Stimulated activated CD4-positive, alpha-beta T cell treated with anti-CD3 and anti-CD28 coated beads, Interleukin-12 subunit alpha, Interleukin-12 subunit beta, amount 100 ng/mL, for 4 hours (primary cell): ENCODE measurements around the gene LSM2.

Source experiments
- DNase-seq: peaks from one replicate; pipeline ENCODE4 v3.0.0-alpha.2; 2020

The LSM2 gene

GRCh38 chr6:31776485-31776988, 30.2 kb downstream of the LSM2 start:
- no peak for DNase-seq

- DNase-seq: no peak
These were observed 30.9 kb downstream of the LSM2 start for GRCh38 chr6:31775633-31776484.

- no peak for DNase-seq
These were observed 31.6 kb downstream of the LSM2 start for GRCh38 chr6:31775184-31775583.

GRCh38 chr6:31771992-31772358, 34.8 kb downstream of the LSM2 start:
- no peak for DNase-seq

GRCh38 chr6:31770860-31771259, 35.9 kb downstream of the LSM2 start:
- no peak for DNase-seq

GRCh38 chr6:31769684-31770371, 36.9 kb downstream of the LSM2 start:
- DNase-seq: peak; percentile 70

- no peak for DNase-seq
These were observed 38.2 kb downstream of the LSM2 start for GRCh38 chr6:31768363-31769257.

- no peak for DNase-seq
These were observed 39.6 kb downstream of the LSM2 start for GRCh38 chr6:31767096-31767645.

GRCh38 chr6:31765910-31766794, 40.6 kb downstream of the LSM2 start:
- no peak for DNase-seq

- no peak for DNase-seq
These were observed 41.2 kb downstream of the LSM2 start for GRCh38 chr6:31765559-31765909.

GRCh38 chr6:31764198-31764597, 42.6 kb downstream of the LSM2 start:
- no peak for DNase-seq

GRCh38 chr6:31763619-31763940, 43.2 kb downstream of the LSM2 start:
- DNase-seq: no peak

- DNase-seq: no peak
These were observed 43.7 kb downstream of the LSM2 start for GRCh38 chr6:31762878-31763618.

- DNase-seq: no peak
These were observed 44.4 kb downstream of the LSM2 start, which contains the start of gene SAPCD1 for GRCh38 chr6:31762356-31762755. Gene SAPCD1, plus strand, starts transcription at chr6:31762656. Its CDS starts 399 bp downstream, at chr6:31763055.

GRCh38 chr6:31761343-31761742, 45.4 kb downstream of the LSM2 start:
- no peak for DNase-seq

GRCh38 chr6:31760790-31761189, 46.0 kb downstream of the LSM2 start:
- DNase-seq: no peak

- DNase-seq: no peak
These were observed 48.5 kb downstream of the LSM2 start for GRCh38 chr6:31758281-31758680.

GRCh38 chr6:31752739-31753319, 53.9 kb downstream of the LSM2 start:
- no peak for DNase-seq

GRCh38 chr6:31750411-31751022, 56.2 kb downstream of the LSM2 start:
- DNase-seq: no peak

GRCh38 chr6:31749301-31750036, 57.3 kb downstream of the LSM2 start:
- no peak for DNase-seq
